ENCODE measurements around the gene CAMTA1.

Gene CAMTA1

DNA sequence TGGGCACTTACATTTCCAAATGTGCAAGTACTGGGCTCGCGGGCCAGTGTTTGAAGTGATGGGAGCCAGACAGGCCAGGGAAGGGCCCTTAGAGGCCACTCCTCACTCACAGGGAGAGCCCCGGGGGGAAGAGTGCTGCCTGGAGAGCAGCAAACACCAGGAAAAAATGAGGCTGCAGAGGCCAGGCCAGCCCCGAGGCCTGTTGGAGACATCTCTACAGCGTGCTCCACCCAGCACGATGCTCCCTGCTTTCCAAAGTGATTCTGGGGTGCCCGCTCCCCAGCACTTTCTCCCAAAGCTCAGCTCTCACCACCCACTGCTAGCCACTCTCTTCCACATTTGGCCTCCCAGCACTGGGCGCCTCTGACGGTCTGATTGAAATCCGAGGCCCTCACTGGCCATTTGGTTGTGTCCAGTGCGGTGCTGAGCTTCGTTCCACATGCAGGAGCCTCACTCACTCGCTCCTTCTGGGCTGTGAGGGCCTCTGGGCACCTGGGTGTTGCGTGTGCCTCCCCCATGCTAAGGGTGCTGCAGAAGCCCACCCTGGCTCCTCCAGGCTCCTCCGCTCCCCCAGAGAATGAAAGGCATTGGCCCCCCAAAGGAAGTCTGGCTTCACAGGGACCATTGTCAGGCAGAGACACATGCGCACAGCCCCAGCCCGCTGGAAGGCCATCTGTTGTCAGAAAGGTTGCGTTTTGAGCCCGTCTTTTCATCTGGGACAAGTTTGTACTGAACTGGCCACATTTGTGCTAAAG is 600.4 kb downstream of the CAMTA1 start:
- no peak for DNase-seq

DNA sequence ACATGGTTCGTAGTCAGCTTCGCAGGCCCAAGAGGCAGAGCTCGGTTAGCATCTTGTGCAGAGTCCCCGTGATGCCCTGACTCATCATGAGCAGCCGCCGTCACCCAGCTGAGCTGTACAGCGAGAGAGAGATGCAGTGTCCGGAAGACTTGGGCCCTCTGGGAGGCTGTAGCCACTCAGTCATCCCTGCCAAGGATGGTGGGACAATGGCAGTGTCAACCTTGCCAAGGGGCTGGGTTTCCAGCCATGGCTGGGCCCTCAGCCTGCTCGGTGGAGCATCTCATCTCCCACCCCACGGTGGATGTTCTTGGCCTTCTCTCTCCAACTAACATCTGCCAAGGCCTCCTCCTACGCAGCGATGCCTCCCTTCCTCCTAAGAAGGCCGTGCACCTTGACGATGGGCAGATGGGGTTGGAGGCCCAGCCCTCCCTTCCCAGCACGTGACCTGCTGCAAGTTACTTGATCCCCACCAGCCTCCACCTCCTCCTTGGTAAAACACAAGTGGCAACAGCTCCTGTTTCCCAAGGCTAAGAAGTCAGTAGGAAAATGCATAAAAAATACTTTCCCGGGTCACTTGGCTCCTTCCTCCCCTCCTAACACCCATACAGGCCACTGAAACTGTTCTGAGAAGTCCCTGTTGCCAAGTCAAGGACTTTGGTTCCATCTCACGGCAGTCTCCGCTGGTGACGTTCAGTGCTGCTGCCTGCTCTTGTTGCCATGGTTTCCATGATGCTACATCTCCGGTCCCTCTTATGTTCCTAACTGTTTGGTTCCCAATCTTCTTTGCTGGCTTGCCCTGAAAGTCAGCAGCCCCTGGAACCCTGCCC is 601.2 kb downstream of the CAMTA1 start:
- no peak for DNase-seq

DNA sequence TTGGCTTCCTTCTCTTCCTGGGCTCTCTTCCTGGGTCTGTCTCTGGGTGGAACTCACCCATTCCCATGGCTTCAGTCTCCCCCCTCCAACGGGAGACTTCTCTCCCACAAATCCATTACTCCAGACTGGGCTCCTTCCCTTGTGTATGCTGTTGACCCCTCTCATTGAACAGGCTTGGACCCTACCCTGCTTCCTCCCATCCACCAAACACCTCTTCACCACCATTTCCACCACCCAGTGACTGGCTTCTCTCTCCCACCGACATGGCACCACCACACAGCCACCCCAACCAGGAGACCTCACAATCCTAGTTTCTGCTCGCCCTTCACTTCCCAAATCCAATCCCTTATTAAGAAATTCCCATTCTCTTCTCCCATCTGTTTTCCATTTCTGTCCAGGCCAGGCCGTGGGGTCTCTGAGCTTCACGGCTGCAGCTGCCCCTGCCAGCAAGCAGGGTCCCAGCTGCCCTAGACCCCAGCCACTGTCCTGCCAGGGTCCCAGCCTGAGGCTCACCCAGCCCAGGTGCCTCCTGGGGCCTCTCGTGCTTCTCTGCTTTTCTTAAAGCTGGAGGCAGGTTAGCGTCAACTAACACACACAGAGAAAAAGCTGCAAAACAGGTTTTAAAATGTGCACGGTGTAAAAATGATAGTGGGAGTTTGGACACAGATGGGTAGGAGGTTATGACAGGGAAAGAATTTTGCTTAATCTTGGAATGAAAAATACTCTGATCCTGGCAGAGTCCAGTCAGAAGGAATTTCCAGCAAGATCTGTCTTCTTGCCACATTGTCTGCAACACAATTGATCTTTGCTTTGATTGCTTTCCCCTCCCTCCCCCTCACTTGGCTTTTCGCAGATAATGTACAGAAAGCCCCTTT is 602.0 kb downstream of the CAMTA1 start:
- DNase-seq: no peak

DNA sequence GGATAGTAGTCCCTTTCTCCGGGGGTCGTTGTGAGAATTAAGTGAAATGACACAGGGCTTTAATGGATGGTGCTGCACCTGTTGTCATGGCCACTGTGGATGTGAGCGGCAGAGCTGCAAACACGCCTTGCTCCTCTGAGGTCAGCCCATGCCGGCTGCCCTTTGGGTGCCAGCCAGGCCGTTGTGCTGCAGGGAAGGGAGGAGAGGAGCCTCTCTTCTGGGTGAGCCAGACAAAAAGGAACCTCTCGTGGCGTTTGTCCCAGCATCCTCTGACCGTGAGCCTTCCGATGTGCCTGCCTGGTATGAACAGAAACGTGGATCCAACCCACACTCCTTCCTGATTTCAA is 602.9 kb downstream of the CAMTA1 start:
- no peak for DNase-seq

DNA sequence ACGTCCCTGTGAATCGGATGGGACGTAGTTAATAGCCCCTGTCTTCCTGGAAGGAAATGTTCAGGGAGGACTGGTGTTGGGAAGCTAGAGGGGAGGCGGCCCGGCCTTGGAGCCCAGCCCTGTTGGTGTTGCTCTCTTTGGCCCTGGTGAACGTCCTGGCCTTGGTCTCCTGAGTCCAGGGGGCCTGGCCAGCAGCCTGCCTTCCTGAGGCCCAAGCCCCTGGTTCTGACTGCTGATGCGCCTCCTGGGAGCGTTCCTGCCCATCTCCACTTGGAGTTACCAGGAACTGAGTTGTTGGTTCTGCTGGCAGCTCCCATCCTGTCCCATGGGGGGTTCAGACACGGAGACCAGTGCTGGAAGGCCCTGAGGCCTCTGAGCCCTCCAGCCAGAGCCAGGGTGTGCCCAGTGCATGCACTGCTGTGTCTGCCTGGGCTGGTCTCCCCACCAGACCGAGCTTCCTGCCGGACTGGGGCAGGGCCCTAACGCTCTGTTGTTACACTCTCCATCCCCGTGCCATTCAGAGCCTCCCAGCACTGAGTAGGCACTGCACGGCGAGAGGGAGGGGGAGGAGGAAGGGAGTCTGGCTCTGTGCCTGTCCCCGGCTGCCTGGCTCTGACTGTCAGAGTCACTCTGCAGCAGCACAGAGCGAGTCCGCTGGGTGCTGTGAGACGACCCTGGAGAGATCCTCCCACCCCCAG is 603.4 kb downstream of the CAMTA1 start:
- no peak for DNase-seq

DNA sequence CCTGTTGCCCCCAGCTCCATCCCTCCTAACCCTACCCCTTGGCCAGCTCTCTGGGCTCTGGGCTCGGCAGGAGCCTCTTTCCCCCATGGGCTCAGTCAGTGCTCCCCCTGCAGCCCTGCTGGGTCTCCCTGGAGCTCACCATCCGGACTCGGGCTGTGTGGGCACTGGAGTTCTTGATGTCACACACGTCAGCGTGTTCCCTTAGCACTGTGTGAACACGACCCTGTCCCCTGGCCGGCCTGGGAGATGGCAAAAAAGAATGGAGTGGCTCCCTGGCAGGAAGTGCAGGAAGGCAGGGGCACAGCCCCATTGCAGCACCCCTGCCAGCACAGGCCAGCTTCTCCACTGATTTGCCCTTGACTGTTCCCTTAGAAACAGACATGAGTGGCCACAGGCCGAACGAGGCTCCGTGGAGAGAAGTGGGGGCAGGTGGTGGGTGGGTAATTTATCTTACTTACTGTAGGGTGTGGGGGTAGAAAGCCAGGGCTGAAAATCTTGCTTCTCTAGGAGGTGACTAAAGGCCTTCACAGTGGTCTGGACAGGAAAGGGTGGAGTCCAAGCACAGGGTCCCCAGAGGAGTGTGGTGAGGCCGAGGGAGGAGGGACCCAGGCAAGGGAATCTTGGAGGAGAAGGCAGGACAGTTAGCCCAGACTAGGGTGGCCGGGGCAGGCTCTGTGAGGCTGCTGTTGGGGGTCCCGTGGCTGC is 604.1 kb downstream of the CAMTA1 start:
- DNase-seq: no peak

DNA sequence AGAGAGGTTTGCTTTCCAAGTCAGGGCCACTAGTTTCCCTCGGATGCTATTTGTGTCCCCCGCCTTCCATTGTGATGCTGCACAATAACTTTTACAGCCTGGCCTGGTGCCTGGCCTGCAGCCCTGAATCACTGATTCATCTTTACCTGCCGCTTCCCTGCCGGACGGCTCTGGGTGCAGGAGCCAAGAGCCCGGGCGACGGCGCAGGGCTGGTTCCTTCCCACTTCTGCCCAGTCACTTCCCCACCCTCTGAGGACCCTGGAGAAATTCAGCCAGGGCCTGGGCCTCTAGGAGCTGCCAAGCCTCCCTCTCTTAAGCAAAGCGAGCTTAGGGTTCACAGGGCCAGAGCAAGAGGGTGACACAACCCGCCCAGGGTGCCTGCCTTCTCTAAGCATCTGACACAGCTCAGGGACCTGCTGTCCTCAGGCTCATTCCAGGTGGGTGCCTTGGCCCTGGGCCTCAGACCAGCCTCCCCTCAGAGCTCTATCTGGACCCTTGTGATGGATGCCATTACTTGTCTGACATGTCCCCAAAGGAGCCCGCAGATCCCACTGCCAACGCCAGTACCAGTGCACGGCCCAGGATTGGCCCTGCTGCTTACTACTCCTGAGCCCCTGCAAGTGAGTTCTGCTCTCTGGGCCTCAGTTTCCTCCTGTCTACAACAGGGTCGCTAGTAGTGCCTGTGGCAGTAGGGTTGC is 604.8 kb downstream of the CAMTA1 start:
- DNase-seq: no peak

DNA sequence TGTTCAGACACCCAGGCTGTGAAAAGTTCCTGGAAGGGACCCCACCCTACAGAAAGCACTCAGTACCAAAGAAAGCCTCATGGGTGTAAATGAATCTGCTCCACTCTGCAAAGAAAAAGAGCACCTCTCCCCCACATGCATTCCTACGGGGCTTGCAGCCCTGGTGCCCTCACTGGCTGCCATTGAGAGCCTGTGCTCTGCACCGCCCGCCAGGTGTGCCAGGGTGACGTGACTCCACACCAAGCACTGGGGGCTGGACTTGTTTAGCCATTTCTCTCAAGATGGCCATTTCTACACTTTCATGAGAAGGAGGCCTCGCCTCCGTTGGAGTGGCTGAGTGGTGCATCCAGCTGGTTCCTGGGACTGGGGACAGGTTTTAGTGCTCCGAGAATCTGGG is 605.3 kb downstream of the CAMTA1 start:
- no peak for DNase-seq

DNA sequence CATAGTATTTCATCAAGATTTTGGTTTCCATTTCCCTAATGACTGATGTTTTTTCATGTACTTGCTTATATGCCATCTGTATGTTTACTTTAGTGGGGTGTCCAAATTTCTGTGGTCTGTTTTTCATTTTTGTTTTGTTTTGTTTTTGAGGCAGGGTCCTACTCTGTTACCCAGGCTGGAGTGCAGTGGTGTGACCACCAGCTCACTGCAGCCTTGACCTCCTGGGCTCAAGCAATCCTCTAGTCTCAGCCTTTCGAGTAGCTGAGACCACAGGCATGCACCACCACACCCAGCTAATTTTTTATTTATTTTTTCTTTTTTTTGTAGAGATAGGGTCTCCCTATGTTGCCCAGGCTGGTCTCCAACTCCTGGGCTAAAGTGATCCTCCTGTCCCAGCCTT is 607.9 kb downstream of the CAMTA1 start:
- DNase-seq: no peak

DNA sequence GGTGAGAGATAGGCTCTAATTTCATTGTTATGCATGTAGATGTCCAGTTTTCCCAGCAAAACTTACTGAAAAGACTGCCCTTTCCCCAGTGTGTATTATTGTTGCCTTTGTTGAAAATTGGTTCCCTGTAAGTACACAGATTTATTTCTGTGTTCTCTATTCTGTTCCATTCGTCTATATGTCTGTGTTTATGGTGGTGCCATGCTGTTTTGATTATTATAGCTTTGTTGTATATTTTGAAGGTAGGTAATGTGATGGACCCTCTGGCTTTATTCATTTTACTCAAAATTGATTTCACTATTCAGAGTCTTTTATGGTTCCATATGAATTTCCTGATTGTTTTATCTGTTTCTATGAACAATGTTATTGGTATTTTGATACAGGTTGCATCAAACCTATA is 610.0 kb downstream of the CAMTA1 start:
- no peak for DNase-seq

DNA sequence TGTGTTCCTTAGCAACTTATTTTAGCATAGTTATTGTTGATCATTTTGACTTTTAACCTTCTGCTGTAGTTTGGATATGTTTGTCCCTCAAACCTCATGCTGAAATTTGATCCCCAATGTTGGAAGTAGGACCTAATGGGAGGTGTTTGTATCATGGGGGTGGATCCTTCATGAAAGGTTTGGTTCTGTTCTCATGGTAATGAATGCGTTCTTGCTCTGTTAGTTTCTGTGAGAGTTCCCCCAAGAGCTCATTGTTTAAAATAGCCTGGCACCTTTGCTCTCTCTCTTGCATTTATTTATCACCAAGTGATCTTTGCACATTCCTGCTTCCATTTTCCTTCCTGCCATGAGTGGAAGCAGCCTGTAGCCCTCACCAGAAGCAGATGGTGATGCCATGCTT is 613.7 kb downstream of the CAMTA1 start:
- DNase-seq: no peak

DNA sequence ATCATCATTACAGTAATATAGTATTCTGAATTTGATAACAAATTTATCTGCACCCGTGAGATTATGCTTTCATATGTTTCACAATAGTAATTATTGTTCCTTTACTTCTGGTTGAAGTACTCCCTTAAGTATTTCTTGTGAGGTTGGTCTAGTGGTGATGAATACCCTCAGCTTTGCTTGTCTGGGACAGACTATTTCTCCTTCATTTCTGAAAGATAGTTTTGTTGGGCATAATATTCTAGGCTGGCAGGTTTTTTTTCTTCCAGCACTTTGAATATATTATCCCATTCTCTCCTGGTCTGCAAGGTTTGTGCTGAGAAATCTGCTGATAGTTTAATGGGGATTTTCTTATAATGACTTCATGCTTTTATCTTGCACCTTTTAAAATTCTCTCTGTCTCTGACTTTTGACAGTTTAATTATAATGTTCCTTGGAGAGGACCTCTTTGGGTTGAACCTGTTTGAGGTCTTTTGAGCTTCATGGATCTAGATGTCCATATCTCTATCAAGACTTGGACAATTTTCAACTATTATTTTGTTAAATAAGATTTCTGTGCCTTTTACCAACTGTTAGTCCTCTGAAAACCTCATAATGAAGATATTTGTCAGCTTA is 614.4 kb downstream of the CAMTA1 start:
- DNase-seq: no peak

DNA sequence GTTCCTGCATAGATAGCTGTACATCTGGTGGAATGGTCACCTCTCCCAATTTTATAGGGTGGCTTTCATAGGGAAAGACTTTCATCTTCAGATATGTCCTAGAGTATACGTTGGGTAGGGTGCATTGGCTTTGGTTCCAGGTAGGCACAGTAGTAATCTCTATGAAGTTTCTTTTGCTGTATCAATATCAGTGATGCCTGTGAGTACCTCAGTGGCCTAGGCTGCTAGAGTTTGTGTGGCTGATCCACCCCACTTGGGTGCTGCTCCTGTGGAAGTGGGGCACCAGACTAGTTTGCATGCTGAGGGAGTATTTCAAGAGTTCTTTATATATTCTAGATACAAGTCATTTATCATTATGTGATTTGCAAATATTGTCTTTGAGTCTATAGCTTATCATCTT is 615.3 kb downstream of the CAMTA1 start:
- no peak for DNase-seq

DNA sequence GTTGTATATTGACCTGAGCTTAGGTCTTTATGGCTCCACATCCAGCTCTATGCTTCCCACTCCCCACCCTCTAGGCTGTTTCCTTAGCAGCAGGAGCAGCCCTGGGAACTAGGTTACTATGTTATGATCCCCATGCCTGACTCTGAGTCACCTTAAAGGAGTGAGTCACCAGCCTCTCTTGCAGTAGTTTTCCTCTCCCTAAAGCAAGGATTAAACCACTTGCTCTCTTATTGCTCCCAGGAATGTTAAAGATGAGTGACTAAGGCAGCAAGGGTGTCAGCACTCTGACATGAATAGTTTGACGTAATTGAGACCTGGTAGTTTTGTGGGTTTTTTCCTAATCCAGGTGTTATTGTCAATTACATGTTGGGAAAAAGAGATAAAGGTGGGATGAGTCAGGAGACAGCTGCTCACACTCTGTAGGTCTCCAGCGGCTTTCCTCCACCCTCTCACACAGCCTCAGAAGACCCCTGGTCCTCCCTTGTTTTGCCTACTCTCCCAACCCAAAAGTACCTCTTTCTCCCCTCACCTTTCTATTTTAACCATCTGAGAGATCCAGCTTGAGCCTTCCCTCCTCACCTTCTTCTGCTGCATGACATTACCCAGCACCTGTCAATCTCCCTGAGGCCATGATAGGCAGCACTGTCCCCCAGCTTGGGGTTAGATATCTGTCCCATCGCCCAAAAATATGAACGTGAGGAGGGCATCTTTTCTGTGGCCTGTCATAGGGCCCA is 616.7 kb downstream of the CAMTA1 start:
- DNase-seq: no peak

DNA sequence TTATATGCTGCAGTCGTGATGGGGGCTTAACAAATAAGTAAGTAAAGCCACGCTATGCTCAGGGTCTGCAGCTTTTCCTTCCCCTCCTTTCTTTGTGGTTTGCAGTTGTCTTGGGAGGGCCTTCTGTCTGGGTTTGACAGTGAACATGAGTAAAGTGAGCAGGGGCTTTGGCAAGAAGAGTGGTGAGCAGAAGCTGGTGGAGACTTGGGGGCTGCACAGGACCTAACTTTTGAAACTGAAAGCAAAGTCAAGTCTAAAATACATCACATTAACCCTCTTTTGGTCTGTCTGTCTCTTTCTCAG is 617.2 kb downstream of the CAMTA1 start:
- no peak for DNase-seq

DNA sequence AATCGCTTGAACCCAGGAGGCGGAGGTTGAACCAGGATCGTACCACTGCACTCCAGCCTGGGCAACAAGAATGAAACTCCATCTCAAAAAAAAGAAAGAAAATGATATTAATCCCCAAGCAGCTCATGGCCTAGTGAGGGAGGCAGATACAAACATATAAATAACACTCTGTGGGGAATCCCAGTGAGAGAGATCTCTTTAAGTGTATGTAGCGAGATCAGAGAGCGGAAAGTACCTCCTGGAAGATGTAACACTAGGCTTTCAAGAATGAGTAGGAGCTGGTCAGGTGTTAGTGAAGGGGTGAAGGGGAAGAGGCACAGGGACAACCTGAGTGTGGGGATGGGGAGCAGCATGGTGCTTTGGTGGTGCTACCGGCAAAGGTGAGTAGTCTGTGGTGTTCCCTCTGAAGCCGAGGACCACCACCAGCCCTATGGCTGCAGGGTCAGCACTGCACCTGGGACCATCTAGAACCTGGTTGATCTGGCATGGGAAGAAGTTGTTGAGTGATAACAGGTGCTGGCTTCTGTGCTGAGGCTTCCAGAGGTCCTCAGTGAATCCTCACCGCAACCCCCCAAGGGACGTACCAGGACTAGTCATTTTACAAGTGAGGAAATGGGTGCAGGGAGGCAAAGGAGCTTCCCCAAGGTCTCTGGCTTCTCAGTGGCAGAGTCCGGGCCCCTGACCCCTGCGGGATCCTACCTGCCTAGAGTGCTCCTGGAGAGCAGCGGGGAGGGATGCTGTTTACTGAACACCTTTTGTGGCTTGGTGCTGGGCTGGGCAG is 618.2 kb downstream of the CAMTA1 start:
- no peak for DNase-seq

DNA sequence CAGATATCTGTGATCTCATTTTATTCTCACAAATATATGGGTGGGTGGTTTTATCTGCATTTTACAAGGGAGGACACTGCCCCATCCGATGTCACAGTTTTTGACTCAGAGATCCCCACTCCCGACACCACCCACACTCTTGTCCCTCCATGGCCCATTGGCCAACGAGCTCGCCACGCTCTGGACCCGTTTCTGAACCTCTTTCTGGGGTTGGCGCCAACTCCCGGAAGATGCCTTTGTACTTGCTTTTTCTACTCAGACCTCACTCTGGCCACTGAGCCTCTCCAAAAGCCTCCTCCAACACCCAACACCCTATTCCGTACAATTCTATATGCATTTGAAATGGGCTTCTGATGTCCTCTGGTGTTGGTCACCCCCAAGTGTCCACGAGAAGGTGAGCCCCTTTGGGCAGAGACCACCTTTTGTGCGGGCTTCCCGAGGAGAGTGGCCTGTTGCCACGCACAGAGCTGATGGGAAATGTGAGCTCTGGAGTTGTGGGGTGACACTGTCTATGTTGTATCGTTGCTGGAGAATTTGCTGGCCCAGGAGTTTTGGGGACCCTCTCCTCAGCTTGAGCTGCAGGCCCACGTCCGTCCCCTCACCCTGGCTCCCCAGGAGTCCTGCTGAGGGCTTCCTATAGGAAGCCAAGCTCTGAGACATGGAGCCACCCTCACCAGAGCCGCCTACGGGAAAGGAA is 618.9 kb downstream of the CAMTA1 start:
- no peak for DNase-seq

DNA sequence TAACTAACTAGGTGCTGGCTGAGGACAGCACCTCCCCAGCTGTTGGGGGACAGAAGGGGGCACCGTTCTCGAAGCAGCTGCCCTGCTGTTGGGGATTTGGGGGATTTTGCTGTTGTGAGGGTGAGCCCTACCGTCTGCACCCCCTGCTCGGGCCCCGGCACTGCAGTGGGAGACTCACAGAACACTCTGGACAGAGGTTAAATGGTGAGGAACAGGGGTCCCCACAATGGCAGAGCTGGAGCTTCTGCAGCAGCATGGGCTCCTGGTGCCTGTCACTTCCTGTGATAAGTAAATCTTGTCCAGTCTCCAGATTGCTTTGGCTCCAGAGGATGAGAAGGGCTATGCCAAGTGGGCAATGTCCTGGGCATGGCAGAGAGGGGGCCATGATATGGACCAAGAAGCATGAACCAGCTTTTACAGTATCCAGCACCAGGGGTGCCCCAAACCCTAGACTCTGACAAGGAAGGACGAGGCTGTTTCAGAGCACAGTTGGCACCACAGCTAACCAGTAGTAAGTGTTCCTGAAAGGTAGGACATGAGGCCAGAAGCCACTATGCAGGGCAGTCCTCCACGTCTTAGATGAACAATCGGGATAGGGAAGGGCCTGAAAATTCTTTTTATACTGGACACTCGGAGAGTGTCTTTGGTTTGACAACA is 620.7 kb downstream of the CAMTA1 start:
- DNase-seq: no peak
